GM18526 (cell line): ENCODE results near the gene ANK2.

ENCODE experiments used
- POLR2A ChIP-seq: IDR thresholded peaks from 3 replicates; pipeline ENCODE4 v1.6.1; 2011; ENCODE audit not compliant: insufficient read length; ENCODE audit errors: extremely low read depth

Gene ANK2

DNA sequence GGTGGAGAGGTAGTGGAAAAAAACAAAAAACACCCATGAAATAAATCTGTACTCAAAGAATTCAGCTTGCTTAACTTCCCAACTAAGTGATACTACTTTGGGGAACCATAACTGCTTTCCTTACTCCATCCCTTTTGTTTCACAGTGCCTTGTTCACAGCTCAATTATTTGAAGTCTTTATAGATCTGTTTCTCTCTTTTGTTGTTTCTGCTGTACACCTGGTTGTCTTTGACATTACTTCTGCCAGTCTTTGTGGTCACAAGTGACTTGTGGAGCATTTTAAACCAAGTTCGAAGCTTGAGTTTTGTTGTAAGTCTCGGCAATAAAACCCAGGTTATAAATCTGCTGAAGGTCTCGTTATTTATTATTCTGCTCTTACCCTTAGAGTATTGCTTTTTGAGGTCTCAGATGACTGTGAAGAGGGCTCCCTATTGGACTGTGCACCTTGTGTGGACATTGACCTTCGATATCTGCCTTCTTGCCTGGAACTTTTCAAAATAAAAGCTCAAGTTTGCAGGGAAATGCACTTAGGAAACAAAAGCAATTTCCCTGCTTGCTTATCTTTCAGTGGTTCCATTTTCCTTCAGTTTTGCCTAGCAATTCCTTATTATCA is 59.8 kb downstream of the ANK2 start:
- TF ChIP-seq POLR2A, result no peak

DNA sequence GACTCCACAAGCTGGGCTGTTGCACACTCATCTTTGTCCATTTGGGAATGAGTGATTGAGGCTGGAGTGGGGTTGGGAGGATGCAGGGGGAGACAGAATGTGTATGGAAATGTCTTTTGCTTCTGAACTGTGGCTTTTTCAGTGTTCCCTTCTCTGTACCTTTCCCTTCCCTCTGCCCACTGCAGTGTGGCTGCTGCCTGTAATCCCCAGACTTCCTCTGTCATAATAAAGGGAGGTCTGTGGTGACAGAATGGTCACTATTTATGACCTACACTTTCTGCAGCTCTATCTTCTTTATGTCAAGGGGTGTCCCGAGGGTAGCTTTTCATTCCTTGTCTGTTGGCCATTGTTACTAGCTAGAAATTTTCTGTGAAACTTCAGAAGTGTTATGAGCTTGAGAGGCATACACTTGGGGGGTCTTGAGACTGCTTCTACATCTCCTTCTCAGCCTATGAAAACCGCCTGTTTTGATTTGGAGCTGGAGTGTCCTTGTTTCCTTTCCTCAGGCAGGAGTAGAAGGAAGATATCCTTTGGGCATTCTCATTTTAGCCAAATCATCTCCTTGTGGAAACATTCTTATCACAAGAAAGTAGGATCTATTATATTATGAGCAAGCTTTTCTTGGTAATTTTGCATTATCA is 63.0 kb downstream of the ANK2 start:
- no peak for TF ChIP-seq POLR2A

DNA sequence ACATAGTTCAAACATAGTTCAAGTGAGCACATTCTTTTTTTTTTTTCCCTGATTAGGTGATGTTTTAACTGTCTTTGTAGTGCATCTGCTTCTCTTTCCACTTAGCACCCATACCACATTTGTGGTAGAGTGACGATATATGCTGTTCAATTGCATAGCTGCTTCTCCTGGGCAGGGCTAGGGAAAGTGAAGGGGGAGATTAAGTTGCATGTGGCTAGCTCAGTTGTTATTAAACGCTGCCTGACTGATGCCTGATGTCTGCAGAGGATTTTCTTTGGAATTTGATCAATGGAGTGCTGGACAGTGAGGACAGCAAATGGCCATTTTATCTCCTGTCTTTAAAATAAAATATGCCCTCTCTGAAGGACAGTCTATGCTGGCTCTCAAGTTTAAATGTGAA is 63.7 kb downstream of the ANK2 start:
- no peak for TF ChIP-seq POLR2A

DNA sequence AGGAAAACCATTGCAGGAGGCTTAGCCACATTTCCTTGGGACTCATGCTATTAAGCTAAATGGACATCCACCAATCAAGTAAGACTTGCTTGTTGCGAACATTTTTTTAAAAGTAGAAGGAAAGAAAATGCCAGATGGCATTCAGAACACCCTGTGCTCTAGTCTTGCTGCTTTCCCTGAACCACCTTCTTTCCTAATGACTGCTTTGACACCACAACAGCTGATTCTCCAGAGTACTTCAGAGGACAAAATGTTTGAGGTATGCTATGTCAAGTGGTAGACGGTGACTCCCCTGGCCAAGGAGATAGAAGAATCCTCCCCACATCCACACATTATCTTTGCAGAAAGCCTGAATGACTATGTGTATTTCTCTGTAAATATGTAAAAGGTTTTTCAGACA is 65.4 kb downstream of the ANK2 start:
- TF ChIP-seq POLR2A, result no peak

DNA sequence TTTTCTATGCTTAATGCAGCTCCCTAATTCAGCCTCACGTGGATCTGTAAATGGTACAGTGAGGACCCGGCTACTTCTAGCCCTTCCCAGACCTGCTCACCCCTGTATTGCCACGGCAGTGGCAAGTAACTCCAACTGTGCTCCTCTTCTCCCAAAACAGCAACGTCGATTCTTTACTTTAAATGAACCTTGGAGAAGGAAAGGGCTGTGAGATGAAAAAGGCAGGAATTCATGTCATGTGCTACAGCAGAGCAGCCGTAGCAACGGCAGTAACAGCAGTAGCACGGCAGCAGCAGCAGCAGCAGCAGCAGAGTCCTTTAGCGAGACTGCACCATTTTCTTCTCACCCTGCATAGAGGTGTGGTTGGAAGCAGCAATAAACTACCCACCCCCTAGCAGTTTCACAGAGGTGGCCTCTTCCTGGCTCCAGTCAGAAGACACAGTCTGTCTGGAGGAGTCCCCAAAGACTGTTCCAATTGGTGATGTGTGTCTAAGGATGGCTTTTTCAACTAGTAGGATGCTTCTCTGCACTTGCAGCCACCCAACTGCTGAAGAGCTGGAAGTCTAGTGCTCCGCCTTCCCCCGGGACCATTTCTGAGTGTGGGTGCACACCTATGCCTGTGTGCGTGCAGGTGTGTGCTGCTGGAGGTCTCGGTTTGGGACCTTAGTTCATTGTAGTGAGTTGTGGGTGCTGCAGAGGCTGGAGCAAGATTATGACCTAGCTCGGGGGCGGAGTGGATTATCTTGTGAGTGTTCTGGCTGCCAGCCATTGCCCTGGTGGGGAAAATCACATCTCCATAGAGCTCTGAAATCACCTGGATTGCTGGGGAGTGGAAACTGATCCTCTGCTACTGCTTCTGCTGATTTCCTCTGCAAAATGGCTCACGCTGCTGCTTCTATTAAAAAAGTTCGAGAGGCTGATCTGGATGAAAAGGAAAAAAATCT is 67.2 kb downstream of the ANK2 start:
- no peak for TF ChIP-seq POLR2A

DNA sequence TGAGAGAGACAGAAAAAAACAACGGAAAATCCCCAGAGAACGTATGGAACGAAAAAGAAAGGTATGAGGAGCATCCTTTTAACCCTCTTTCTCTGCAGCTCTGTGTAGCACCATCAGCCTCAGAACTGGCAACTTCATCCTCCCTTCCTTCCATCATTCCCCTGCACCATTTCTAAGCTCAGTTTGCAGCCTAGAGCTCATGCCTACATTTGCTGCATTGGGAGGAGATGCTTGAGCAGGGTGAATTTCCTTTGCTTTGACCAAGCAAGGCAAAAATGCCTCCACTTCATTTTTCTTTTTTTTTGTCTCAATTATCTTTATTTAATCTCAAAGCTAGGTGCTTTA is 67.9 kb downstream of the ANK2 start:
- no peak for TF ChIP-seq POLR2A

DNA sequence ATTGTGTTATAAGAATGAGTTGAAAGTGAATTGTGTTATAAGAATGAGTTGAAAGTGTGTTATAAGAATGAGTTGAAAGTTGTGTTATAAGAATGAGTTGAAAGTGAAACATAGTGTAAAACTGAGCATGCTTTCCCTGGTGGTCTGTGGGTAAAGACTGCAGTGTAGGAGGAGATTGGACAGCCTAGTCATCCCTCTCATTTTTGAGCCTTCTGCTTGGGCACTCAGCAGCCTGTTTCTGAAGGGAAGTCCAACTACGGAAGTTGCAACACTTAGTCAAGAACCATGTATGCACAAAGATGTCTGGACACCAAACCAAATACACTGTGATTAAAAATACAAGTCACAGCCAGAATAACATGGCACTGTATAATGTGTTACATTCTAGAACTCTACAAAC is 72.6 kb downstream of the ANK2 start:
- TF ChIP-seq POLR2A, result no peak

DNA sequence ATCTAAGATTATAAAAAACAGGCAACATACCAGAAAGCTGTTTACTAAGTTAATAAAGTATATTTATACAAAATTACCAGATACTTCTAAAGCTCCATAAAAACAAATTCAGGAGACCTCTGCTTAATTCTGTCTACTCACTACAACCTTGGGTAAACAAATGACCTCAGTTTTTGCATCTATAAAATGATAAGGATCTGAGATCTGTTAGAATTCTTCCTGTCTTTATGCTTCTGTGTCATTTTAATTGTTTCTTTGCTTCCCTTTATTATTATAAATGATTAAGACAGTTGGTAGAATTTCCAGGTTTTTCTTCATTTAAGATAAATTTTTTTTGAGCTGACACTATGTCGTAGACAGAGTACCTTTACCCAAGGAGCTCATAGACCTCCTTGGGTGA is 76.0 kb downstream of the ANK2 start:
- no peak for TF ChIP-seq POLR2A

DNA sequence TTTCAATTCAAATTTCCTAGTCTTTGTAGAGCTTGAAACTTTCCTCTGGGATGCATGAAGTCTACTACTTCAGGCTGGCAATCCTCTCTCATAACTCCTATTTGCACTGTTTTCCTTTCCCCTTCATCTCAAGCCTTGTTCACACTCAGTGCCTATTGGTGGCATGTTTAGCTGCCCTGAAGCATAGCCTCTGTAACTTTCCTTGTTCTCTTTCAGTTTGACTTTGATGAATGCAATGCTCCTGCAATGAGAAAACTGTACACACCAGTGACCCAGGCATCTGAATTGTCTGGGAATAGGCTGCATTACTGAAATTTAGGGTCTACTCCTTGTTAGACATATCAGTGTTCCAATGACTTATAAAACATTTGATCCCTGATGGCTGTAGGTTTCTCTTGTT is 81.7 kb downstream of the ANK2 start:
- TF ChIP-seq POLR2A, result no peak

DNA sequence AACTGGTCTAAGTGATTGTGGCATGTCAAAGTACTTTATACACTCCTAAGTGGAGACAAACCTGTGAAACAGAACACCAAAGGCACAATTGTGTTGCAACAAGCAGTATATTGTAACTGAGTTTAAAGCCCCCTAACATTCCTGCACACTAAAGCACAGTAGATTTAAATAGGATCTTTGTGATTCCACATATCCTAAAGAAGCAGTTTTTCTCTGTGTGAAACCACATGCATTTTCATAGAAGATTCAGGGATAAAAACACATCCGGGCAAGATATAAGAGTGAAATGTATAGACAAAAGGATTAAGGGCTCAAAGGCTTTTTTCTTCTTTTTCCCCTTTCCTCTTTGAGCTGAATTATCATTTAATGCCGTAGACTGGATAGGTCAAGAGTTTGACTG is 82.2 kb downstream of the ANK2 start:
- no peak for TF ChIP-seq POLR2A

DNA sequence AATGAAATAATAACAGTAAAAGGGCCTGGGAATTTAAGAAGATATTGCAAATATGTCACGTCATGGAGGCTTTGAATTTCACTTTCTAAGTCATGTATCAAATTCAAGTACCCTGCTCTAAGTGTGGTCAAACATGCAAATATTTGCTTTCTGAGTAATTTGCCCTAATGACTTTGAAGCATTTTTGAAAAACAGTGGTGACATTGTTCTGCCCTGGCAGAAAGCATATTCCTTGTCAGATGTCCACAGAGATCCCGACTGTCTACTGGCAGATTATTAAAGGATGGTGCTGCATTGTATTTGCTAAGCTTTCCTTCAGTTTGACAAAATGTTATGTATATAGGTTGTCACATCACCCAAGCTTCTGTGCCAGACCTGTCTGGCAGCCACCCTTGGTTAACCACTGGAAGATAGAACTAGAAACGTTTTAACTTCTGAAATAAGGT is 92.5 kb downstream of the ANK2 start:
- no peak for TF ChIP-seq POLR2A

DNA sequence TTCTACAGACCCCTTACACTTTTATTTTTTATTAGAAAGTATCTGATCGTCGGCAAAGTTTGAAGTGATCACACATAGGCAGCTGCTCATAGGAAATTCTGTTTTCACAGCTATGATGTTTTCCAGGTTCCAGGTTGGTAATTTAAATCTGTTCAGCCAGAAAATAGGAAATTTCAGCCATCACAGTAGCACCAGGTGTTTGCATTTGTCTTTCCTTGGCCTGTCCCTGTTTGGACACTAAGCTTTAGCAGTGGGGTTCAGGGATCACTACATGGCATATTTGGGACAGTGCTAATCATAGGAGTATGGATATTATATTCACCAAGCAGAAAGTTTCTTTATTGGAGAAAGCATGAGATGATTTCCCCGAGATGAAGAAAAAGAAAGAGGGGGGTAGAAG is 92.9 kb downstream of the ANK2 start:
- TF ChIP-seq POLR2A, result no peak

DNA sequence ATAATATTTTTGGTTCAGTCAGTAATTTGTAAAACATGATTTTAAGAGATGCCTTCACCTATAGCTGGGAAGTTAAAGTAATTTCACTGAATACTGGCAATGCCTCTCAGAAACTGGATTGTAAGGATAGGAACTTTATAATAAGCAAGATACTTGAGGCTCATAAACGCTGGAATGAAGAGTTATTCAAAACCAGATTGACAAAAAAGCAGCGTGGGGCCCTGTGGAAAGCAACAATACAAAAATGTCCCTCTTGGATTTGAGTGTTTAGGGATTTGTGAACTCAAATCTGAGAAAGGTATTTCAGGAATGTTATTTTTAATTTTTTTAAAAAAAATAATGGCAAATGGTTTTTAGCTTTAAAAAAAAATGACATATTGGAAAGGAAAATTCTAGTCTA is 94.6 kb downstream of the ANK2 start:
- TF ChIP-seq POLR2A, result no peak

DNA sequence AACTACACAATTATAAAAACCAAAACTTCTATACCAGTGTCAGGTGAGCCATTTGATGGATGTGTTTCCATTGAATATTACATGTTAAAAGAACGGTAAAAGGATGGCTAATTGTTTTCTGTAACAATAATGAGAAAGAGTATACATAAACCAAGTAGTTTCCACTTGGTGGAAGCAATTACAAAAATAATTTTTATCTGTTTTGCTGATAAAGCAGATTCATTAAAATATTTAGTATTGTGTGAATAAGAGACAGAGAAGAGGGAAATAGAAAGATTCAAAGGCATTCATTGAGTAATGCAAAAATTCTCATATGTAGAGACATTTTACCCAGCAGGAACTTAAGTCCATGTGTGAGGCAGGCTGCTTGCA is 95.7 kb downstream of the ANK2 start:
- TF ChIP-seq POLR2A, result no peak

DNA sequence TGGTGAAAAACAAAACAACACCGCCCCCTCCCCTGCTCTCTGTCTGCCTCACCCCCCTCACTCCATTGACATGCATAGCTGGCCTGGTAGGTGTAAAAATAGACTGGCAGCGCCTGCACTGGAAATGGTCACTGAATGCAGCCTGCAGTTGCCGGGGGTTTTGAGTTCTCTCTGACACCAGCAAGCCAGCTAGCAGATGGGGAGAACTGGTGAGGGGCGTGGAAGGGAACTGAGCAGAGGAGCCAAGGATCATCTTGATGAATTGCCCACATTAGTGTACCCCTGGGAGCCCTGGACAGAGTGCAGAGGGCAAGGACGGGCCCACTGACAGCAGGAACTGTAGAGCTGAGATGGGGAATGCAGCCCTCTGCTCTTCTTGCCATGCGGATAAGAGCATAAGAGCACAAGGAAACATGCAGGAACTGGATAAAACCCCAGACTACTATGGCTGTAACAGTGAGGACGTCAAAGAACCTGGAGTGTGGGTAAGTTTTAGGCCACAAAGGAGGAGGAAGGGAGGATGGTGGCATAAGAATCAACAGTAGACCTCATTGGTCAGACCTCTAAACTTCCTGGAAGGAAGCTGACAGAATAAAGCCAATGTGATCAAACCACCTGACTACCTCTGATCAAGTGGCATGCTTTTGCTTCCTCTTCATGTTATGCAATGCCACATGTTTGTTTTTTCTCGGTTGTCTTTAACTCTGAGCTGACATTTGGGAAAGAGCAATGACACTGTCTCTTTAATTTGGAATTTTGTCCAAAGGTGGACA is 96.3 kb downstream of the ANK2 start:
- no peak for TF ChIP-seq POLR2A
